Heart right ventricle (tissue), 16 donors: ENCODE data around the gene PEMT. TPM values are rescaled to one million over a fixed set of nuclear protein-coding genes. Genes with fewer than 3 reads are reported as not detected.
A peak's percentile ranks its signal among the peaks of the same experiment; 100 is the strongest.

Experiments used
- ATAC-seq, 8 donors: fragments of 200-7000 bp; cut with Tn5 transposase; one replicate each; pipeline ENCODE4 v1.9.1; 2020; ENCODE audit warnings: mild to moderate bottlenecking in 8 of 8, moderate library complexity in 8 of 8, moderate number of reproducible peaks in 1 of 8
- DNase-seq, 2 donors: peaks; one replicate each; pipeline ENCODE4 v3.0.0-alpha.2; 2020
- H3K27ac ChIP-seq, 10 donors: fragments of 200-600 bp; sonication (generic) in 2 of 10; one replicate each; pipeline versions ENCODE4 v1.5.0 to v1.8.0; 2020 to 2022; ENCODE audit warnings: mild to moderate bottlenecking in 3 of 10
- H3K27me3 ChIP-seq, 7 donors: fragments of 200-600 bp; one replicate each; pipeline ENCODE4 v1.8.0; 2021 to 2022; ENCODE audit warnings: mild to moderate bottlenecking in 2 of 7
- H3K36me3 ChIP-seq, 9 donors: fragments of 200-600 bp; sonication (generic) in 1 of 9; one replicate each; pipeline versions ENCODE4 v1.5.0 to v1.8.0; 2020 to 2022; ENCODE audit warnings: mild to moderate bottlenecking in 2 of 9
- H3K4me1 ChIP-seq, 9 donors: fragments of 200-600 bp; sonication (generic) in 1 of 9; one replicate each; pipeline versions ENCODE4 v1.5.0 to v1.8.0; 2020 to 2022; ENCODE audit warnings: mild to moderate bottlenecking in 4 of 9
- H3K4me3 ChIP-seq, 10 donors: fragments of 200-600 bp; sonication (generic) in 2 of 10; one replicate each; pipeline versions ENCODE4 v1.5.0 to v1.8.0; 2020 to 2022; ENCODE audit warnings: mild to moderate bottlenecking in 7 of 10, moderate library complexity in 2 of 10
- H3K9me3 ChIP-seq, 11 donors: fragments of 200-600 bp in 10 of 11; sonication (generic) in 2 of 11; one replicate each; pipeline versions ENCODE4 v1.5.0 to v1.8.0; 2013 to 2022; ENCODE audit warnings: mild to moderate bottlenecking in 2 of 11, control low read depth in 1 of 11, moderate library complexity in 1 of 11
- CTCF ChIP-seq, 9 donors: fragments of 200-600 bp; sonication (generic) in 2 of 9; IDR thresholded peaks; one replicate each; pipeline versions ENCODE4 v1.5.0 to v1.8.0; 2021 to 2022; ENCODE audit warnings: antibody characterized with exemption in 9 of 9, mild to moderate bottlenecking in 5 of 9, moderate library complexity in 1 of 9
- WGBS, 2 donors: extraction: QIAGEN DNeasy Blood & Tissue Kit; methylation state at CpG; one replicate each; pipeline ENCODE4 v1.1.7; 2013; ENCODE audit warnings: inconsistent platforms in 1 of 2; 5-methylcytosine and 5-hydroxymethylcytosine counted together
- intact Hi-C, 10 donors: fragments of 100-400 bp; cut with DNase I; formaldehyde crosslinking; loops; one replicate each; pipeline versions ENCODE4 v1.11.1 to v1.14.2; 2022
- polyA plus RNA-seq, 2 donors: library from polyadenylated mRNA; stranded (reverse); fragments of 200-250 nt; gene quantifications; one replicate each; pipeline ENCODE4 v1.2.3, GENCODE V29; 2013
- total RNA-seq, 10 donors: library from RNA; stranded (reverse); fragmentation: NEBNext Ultra II Directional in 3 of 10; extraction: Animal tissue kit (Norgen Biotek cat#: 25700) in 3 of 10; gene quantifications; one replicate each; pipeline versions ENCODE4 v1.2.1 to v1.2.4, GENCODE V29; 2021 to 2023
- donor health status: Arrhythmogenic right ventricular cardiomyopathy.
- donor health status: ischemic (EF 13 %, LVEDD 7.1; RV severe dilation, severe dysfunction).
- donor health status: healthy with polysubstance abuse.
- donor health status: DM: no; HTN: yes; CAD: no.
- donor health status: DM: no; HTN: no; CAD: no.
- donor health status: ischemic (EF 25% LVEDD 6.9; RV normal size, moderate dysfunction).
- donor health status: ischemic (EF 25% LVEDD 5.7; RV mildly dilated, moderate dysfunction).
- donor health status: healthy.
- donor health status: DM: yes; HTN: yes; CAD: no.
- donor health status: Ischemic cardiomyopathy.
- donor health status: ischemic (EF 35%, LVEDD 5.7; RV mildly dilated, moderate dysfunction).
- donor health status: nonischemic (EF 11% LVEDD 7.7; RV severe dilation, severe dysfunction).
- donor health status: DM: yes; HTN: yes; CAD: no.
- donor health status: PGD.
- donor health status: ischemic (EF 29% LVEDD 5.4; RV normal size, mild dysfunction).
- donor health status: nonischemic (EF 23%, LVEDD 6.1; RV moderate dilation, normal function).

PEMT gene
- total and polyA plus RNA-seq, 12 donors: 13.5 to 55.2 (median 22.0) TPM

GRCh38 chr17:17549732-17550366, 41.7 kb downstream of the PEMT start:
- H3K4me1 ChIP-seq: peaks cover 0 to 73% (median 51%) of the 10 kb centered on the region in 9 donors
- H3K27me3 ChIP-seq: no peaks in the 10 kb centered on the region
- ATAC-seq (peak in 2 of 8 donors; percentile 43 to 77), DNase-seq (peak in 1 of 2 donors; percentile 26)
- no peak for TF ChIP-seq CTCF (IDR thresholded peaks at IDR 0.05)
- WGBS, 2 donors: 61 to 72% methylated on average over 20 of the region's 20 CpGs
- no peak overlapping the region for H3K4me3 ChIP-seq
- intact Hi-C loops: loop anchor here in 1 of 10 donors (2.0 kb wide), 3 partner anchors 17 to 53 kb away; partner anchors contain the start of gene RASD1
- H3K27ac ChIP-seq: peak overlapping the region in 9 of 10 donors; percentile 31 to 88 (median 81)
- H3K9me3 ChIP-seq: no peaks in the 10 kb centered on the region
- H3K36me3 ChIP-seq: no peaks in the 10 kb centered on the region

GRCh38 chr17:17548044-17548443, 43.5 kb downstream of the PEMT start:
- no peak overlapping the region for H3K4me3 ChIP-seq
- intact Hi-C loops: no loop called here
- peak overlapping the region in 9 of 10 donors; percentile 13 to 80 (median 61) for H3K27ac ChIP-seq
- ATAC-seq (no peak), DNase-seq (peak in 1 of 2 donors; percentile 16)
- TF ChIP-seq CTCF (IDR thresholded peaks at IDR 0.05): no peak
- no peaks in the 10 kb centered on the region for H3K27me3 ChIP-seq
- H3K4me1 ChIP-seq: peaks cover 0 to 65% (median 47%) of the 10 kb centered on the region in 9 donors
- no peaks in the 10 kb centered on the region for H3K36me3 ChIP-seq
- 59 to 63% methylated on average over 8 of the region's 8 CpGs for WGBS, 2 donors
- no peaks in the 10 kb centered on the region for H3K9me3 ChIP-seq

GRCh38 chr17:17547210-17547764, 44.2 kb downstream of the PEMT start:
- Histone ChIP-seq H3K4me1 (peaks cover 0 to 57% (median 40%) of the 10 kb centered on the region in 9 donors), H3K27ac (peak overlapping the region in 9 of 10 donors; percentile 30 to 80 (median 58)), H3K9me3 (no peaks in the 10 kb centered on the region), H3K4me3 (no peak overlapping the region), H3K27me3 (no peaks in the 10 kb centered on the region), H3K36me3 (no peaks in the 10 kb centered on the region)
- peak in 1 of 2 donors; percentile 46 for DNase-seq
- peak; percentile 25 to 57 (median 48) for ATAC-seq
- no peak for TF ChIP-seq CTCF (IDR thresholded peaks at IDR 0.05)
- intact Hi-C loops: no loop called here
- 46 to 69% methylated on average over 9 of the region's 9 CpGs for WGBS, 2 donors

GRCh38 chr17:17546399-17547185, 44.9 kb downstream of the PEMT start:
- ATAC-seq: no peak
- H3K4me1 ChIP-seq: peaks cover 0 to 50% (median 33%) of the 10 kb centered on the region in 9 donors
- no peak for TF ChIP-seq CTCF (IDR thresholded peaks at IDR 0.05)
- no peak overlapping the region for H3K4me3 ChIP-seq
- 73 to 82% methylated on average over 16 of the region's 16 CpGs for WGBS, 2 donors
- no peaks in the 10 kb centered on the region for H3K27me3 ChIP-seq
- DNase-seq: peak in 1 of 2 donors; percentile 17
- H3K36me3 ChIP-seq: no peaks in the 10 kb centered on the region
- H3K27ac ChIP-seq: peak overlapping the region in 9 of 10 donors; percentile 30 to 80 (median 58)
- intact Hi-C loops: no loop called here
- H3K9me3 ChIP-seq: no peaks in the 10 kb centered on the region
